GM18520 (cell line): ENCODE measurements around the gene MRPL43.
"Not testable (repeated sequence)": the region's sequence is repeated elsewhere in the genome, so short reads cannot be mapped to it uniquely, and the experiment has no call there.

Experiments
- ATAC-seq: cut with Tn5 transposase; IDR thresholded peaks from one replicate; pipeline ENCODE4 v1.9.1; 2021; ENCODE audit not compliant: unreplicated experiment

The MRPL43 gene

GRCh38 chr10:100984672-100985177 lies 2.6 kb downstream of the MRPL43 start:
- no peak for ATAC-seq

- ATAC-seq, result no peak
Measured at GRCh38 chr10:100983868-100984671, 3.2 kb downstream of the MRPL43 start.

DNA sequence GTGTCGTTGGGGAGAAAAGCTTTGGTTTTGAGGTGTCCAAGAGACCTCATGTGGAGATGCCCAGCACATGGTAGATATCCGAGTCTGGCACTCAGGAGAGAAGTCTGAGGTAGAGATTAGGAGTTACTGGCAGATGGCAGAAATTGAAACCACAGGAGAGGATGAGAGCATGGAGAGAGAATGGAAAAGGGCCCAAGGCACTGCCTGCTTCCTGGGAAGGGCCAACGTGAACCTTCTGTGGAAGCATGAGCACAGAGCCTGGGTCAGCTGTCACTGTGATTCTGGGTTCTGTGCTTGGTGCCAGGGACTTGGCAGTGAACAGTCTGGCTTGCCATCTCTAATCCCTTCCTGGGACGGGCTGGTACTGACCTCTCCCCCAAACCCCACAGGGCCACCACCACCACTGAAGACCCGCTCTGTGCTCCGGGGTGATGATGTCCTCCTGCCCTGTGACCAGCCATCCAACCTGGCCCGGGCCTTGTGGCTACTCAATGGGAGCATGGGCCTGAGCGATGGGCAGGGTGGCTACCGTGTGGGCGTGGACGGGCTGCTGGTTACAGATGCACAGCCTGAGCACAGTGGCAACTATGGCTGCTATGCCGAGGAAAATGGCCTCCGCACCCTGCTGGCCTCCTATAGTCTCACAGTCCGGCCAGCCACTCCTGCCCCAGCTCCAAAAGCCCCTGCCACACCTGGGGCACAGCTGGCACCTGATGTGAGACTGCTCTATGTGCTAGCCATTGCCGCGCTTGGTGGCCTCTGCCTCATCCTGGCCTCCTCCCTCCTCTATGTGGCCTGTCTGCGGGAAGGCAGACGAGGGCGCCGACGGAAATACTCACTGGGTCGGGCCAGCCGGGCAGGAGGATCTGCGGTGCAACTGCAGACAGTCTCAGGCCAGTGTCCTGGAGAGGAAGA lies 4.1 kb downstream of the MRPL43 start:
- no peak for ATAC-seq

GRCh38 chr10:100981178-100981772 lies 6.0 kb downstream of the MRPL43 start:
- ATAC-seq, result no peak

GRCh38 chr10:100980711-100981110 lies 6.6 kb downstream of the MRPL43 start:
- no peak for ATAC-seq

- no peak for ATAC-seq
Measured at GRCh38 chr10:100980311-100980710, 7.0 kb downstream of the MRPL43 start.

GRCh38 chr10:100979791-100980272 lies 7.5 kb downstream of the MRPL43 start:
- no peak for ATAC-seq

DNA sequence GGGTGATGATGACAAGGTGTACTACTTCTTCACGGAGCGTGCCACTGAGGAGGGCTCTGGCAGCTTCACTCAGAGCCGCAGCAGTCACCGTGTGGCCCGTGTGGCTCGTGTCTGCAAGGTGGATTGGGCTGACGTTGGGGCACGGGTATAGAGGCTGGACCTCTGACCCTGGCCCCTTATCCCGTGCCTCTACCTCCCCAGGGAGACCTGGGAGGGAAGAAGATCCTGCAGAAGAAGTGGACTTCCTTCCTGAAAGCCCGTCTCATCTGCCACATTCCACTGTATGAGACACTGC lies 8.4 kb downstream of the MRPL43 start:
- ATAC-seq, result no peak

DNA sequence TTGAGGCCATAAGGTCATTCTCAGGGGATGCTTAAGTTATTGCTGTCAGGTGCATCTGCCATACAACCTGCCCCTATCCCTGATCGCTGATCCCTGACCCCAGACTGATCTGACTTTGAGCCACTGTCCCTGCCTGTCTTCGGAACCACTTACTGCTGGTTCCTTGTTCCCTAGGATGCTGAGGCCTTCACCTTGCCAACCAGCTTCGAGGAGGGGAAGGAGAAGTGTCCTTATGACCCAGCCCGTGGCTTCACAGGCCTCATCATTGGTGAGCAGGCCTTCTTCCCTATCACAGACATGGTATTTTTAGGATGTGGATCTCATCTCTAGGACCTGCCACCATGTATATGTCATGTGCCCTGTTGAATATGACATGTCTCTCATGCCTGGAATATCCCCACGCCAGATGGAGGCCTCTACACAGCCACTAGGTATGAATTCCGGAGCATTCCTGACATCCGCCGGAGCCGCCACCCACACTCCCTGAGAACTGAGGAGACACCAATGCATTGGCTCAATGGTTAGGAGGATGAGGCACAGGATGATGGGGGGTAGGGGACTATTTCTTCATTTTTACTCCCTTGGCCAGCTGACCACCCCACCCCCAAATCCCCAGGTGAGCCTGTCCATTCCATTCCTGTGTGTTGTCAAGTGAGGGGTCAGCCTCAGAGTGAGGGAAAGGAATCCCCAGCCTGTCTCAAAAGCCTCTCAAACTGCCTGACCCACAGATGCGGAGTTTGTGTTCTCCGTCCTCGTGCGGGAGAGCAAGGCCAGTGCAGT lies 9.0 kb downstream of the MRPL43 start:
- no peak for ATAC-seq

- no peak for ATAC-seq
Measured at GRCh38 chr10:100977436-100977835, 9.9 kb downstream of the MRPL43 start.

DNA sequence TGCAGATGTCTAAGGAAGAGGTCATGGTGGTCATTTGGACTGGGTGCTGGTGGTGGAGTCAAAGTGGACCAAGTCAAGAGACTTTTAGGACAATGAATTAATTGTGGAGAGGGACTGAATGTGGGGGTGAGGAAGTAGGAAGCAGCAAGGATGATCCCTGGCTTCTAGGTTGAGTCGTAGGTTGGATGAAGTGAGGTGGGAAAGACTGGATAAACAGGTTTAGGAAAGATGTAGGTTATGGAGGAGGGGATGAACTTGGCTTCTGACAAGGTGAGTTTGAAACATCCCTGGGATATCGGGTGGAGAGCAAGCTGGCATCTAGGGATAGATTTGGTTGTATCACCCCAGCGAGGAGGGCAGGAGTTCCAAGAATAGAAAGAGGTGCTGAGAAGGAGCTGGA lies 10.4 kb downstream of the MRPL43 start:
- no peak for ATAC-seq

DNA sequence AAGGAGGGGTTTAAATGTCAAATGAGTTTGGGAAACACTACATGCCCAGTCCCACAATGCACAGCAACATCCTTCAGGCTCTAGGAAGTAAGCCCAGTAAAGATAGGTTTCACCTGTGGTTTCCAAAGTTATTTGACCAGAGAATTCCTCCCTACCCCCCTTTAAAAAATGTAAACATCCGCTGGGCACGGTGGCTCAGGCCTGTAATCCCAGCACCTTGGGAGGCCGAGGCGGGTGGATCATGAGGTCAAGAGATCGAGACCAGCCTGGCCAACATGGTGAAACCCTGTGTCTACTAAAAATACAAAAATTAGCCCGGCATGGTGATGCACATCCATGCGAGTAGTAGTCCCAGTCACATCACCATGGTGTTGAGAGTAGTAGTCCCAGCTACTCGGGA lies 11.9 kb downstream of the MRPL43 start:
- not testable (repeated sequence) for ATAC-seq

DNA sequence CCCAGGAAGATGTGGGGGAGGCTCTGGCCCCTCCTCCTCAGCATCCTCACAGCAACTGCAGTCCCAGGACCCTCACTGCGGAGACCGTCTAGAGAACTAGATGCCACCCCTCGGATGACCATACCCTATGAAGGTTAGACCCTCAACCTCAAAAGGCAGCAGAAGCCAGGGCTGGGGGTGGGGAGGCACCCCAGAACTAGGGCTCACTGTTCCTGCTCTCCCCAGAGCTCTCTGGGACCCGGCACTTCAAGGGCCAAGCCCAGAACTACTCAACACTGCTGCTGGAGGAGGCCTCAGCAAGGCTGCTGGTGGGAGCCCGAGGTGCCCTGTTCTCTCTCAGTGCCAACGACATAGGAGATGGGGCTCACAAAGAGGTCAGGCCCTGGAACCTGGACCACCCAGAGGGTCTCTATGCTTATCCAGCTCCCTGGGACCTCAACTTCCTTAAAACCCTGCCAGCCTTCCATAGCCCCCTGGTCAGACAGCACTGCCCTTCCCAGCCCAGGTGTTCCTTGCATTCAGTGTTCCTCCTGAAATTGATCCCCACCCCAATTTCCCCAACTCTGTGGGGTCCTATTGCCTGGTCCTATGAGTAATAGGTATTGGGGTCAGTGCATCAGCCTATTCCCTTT lies 14.3 kb downstream of the MRPL43 start:
- no peak for ATAC-seq

GRCh38 chr10:100972115-100972903 lies 15.0 kb downstream of the MRPL43 start:
- no peak for ATAC-seq

GRCh38 chr10:100970914-100971811 lies 16.1 kb downstream of the MRPL43 start:
- no peak for ATAC-seq

DNA sequence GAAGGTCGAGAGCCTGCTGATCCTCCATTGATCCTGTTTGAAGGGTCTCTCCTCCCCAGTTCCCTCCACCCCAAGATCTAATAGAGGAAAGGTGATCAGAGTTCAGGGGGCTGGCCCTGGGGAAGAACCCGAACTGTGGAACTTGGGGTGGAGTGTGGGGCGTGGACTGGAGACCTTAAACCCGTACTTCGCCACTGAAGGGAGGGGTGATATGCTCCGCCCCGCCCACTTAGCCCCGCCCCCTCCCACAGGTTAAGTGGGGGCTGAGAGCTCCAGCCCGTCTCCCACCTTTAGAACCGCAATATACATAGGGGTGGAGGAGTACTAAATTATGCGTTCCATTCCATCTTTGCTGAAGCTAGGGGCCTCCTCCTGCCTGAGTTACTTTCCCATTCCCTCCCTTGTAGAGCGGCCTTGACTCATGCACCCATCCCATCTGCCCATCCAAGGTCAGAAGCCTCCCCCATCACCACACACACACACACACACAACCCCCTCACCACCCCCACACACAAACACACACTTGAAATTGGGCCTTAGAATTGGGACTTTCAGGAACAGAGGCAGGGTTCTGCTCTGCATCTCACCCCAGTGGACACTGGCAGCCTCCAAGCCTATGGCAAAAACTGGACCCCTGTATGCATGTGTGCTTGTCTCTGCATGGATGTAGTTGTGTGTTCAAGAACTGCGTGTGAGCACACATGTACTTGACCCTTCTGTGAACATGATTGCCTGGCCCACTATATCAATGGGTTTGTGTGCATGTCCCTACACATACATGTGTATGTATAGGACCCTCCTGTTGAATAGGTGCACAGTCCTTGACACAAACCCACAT lies 17.0 kb downstream of the MRPL43 start:
- no peak for ATAC-seq
